Liver (tissue), 3 donors: ENCODE measurements around the gene FERMT1.

Source experiments
- ATF3 ChIP-seq: IDR thresholded peaks from 2 replicates; pipeline ENCODE4 v1.6.1; 2016; ENCODE audit warnings: antibody characterized with exemption
- CTCF ChIP-seq: fragments of 150-350 bp; IDR thresholded peaks from 2 replicates; pipeline ENCODE4 v1.5.1; 2017; ENCODE audit warnings: improper control_type of control experiment, low read depth, low read length; ENCODE audit not compliant: missing input control
- EGR1 ChIP-seq, 2 donors: IDR thresholded peaks; 2 replicates each; pipeline ENCODE4 v1.6.1; 2016 to 2018; ENCODE audit warnings: antibody characterized with exemption in 2 of 2, low read depth in 2 of 2
- FOXA1 ChIP-seq: IDR thresholded peaks from 2 replicates; pipeline ENCODE4 v1.6.1; 2016; ENCODE audit warnings: antibody characterized with exemption
- GABPA ChIP-seq, 2 donors: IDR thresholded peaks in 1 of 2; conservative IDR thresholded peaks in 1 of 2; 2 replicates each; pipeline ENCODE4 v1.6.1; 2016; ENCODE audit warnings: antibody characterized with exemption in 2 of 2, mild to moderate bottlenecking in 1 of 2, moderate library complexity in 1 of 2
- JUND ChIP-seq, 2 donors: IDR thresholded peaks; 2 replicates each; pipeline ENCODE4 v1.6.1; 2016; ENCODE audit warnings: antibody characterized with exemption in 2 of 2
- RAD21 ChIP-seq, 2 donors: IDR thresholded peaks; 2 replicates each; pipeline ENCODE4 v1.6.1; 2016; ENCODE audit warnings: antibody characterized with exemption in 2 of 2, mild to moderate bottlenecking in 2 of 2
- REST ChIP-seq: IDR thresholded peaks from 2 replicates; pipeline ENCODE4 v1.6.1; 2016; ENCODE audit warnings: antibody characterized with exemption, mild to moderate bottlenecking
- SP1 ChIP-seq: IDR thresholded peaks from 2 replicates; pipeline ENCODE4 v1.6.1; 2018; ENCODE audit warnings: antibody characterized with exemption, mild to moderate bottlenecking
- donor health status: healthy.
- donor health status: healthy.

GRCh38 chr20:6142348-6142993 is 19.6 kb upstream of the FERMT1 start:
- TF ChIP-seq CTCF (peak; percentile 86), SP1 (no peak), FOXA1 (no peak), REST (no peak), EGR1 (IDR thresholded peaks at IDR 0.05; ENCODE audit: low read depth in 2 of 2) (no peak), GABPA (IDR thresholded peaks at IDR 0.05 in 1 of 2, conservative IDR thresholded peaks at IDR 0.05 in 1 of 2) (no peak), RAD21 (IDR thresholded peaks at IDR 0.05) (peak; percentile 86), ATF3 (no peak), JUND (IDR thresholded peaks at IDR 0.05) (no peak)
